ENCODE measurements around the gene IL17RE.
A peak's percentile ranks its signal among the peaks of the same experiment; 100 is the strongest.
"Not testable (repeated sequence)": the region's sequence is repeated elsewhere in the genome, so short reads cannot be mapped to it uniquely, and the experiment has no call there.

IL17RE gene

GRCh38 chr3:9918261-9919038, 15.8 kb downstream of the IL17RE start:
- Histone ChIP-seq H3K36me3 (ENCODE audit: insufficient read depth, low read length) (no peaks in the 10 kb centered on the region), H3K9me3 (ENCODE audit: control insufficient read depth, insufficient read depth, low read length) (no peaks in the 10 kb centered on the region), H3K4me1 (ENCODE audit: insufficient read depth, low read length) (peaks cover 5% of the 10 kb centered on the region; the same call in 1 of the 2 replicates), H3K9ac (ENCODE audit: low read depth, low read length) (no peak overlapping the region)

- H3K9me3 ChIP-seq (ENCODE audit: control insufficient read depth, insufficient read depth, low read length), result no peaks in the 10 kb centered on the region
- no peaks in the 10 kb centered on the region for H3K4me1 ChIP-seq (ENCODE audit: insufficient read depth, low read length)
- no peaks in the 10 kb centered on the region for H3K36me3 ChIP-seq (ENCODE audit: insufficient read depth, low read length)
- no peak overlapping the region for H3K9ac ChIP-seq (ENCODE audit: low read depth, low read length)
Observed at GRCh38 chr3:9928158-9928557, 25.5 kb downstream of the IL17RE start.

GRCh38 chr3:9930804-9931418, 28.3 kb downstream of the IL17RE start:
- Histone ChIP-seq H3K9me3 (ENCODE audit: control insufficient read depth, insufficient read depth, low read length) (no peaks in the 10 kb centered on the region), H3K36me3 (ENCODE audit: insufficient read depth, low read length) (no peaks in the 10 kb centered on the region), H3K9ac (ENCODE audit: low read depth, low read length) (no peak overlapping the region), H3K4me1 (ENCODE audit: insufficient read depth, low read length) (no peaks in the 10 kb centered on the region)

GRCh38 chr3:9932535-9932842, 29.8 kb downstream of the IL17RE start:
- Histone ChIP-seq H3K4me1 (ENCODE audit: insufficient read depth, low read length) (no peaks in the 10 kb centered on the region), H3K9me3 (ENCODE audit: control insufficient read depth, insufficient read depth, low read length) (no peaks in the 10 kb centered on the region), H3K36me3 (ENCODE audit: insufficient read depth, low read length) (no peaks in the 10 kb centered on the region), H3K9ac (ENCODE audit: low read depth, low read length) (peak overlapping the region; percentile 99)

- Histone ChIP-seq H3K9ac (ENCODE audit: low read depth, low read length) (peak overlapping the region; percentile 99), H3K36me3 (ENCODE audit: insufficient read depth, low read length) (no peaks in the 10 kb centered on the region), H3K4me1 (ENCODE audit: insufficient read depth, low read length) (no peaks in the 10 kb centered on the region), H3K9me3 (ENCODE audit: control insufficient read depth, insufficient read depth, low read length) (no peaks in the 10 kb centered on the region)
Observed at GRCh38 chr3:9932843-9933560, 30.4 kb downstream of the IL17RE start.

GRCh38 chr3:9933561-9934234, 31.1 kb downstream of the IL17RE start, which contains the start of gene CRELD1:
CRELD1 (plus strand) TSS chr3:9933834; CDS start chr3:9934439, 605 bp downstream.
- Histone ChIP-seq H3K9me3 (ENCODE audit: control insufficient read depth, insufficient read depth, low read length) (no peaks in the 10 kb centered on the region), H3K36me3 (ENCODE audit: insufficient read depth, low read length) (no peaks in the 10 kb centered on the region), H3K9ac (ENCODE audit: low read depth, low read length) (peak within 1 kb of the TSS; percentile 99), H3K4me1 (ENCODE audit: insufficient read depth, low read length) (no peaks in the 10 kb centered on the region)

GRCh38 chr3:9934235-9934621, 31.6 kb downstream of the IL17RE start:
- no peaks in the 10 kb centered on the region for H3K9me3 ChIP-seq (ENCODE audit: control insufficient read depth, insufficient read depth, low read length)
- no peaks in the 10 kb centered on the region for H3K36me3 ChIP-seq (ENCODE audit: insufficient read depth, low read length)
- no peaks in the 10 kb centered on the region for H3K4me1 ChIP-seq (ENCODE audit: insufficient read depth, low read length)
- peak overlapping the region; percentile 99 for H3K9ac ChIP-seq (ENCODE audit: low read depth, low read length)

GRCh38 chr3:9934993-9935392, 32.3 kb downstream of the IL17RE start:
- Histone ChIP-seq H3K4me1 (ENCODE audit: insufficient read depth, low read length) (no peaks in the 10 kb centered on the region), H3K36me3 (ENCODE audit: insufficient read depth, low read length) (no peaks in the 10 kb centered on the region), H3K9me3 (ENCODE audit: control insufficient read depth, insufficient read depth, low read length) (no peaks in the 10 kb centered on the region), H3K9ac (ENCODE audit: low read depth, low read length) (no peak overlapping the region)

- no peaks in the 10 kb centered on the region for H3K36me3 ChIP-seq (ENCODE audit: insufficient read depth, low read length)
- no peak overlapping the region for H3K9ac ChIP-seq (ENCODE audit: low read depth, low read length)
- no peaks in the 10 kb centered on the region for H3K9me3 ChIP-seq (ENCODE audit: control insufficient read depth, insufficient read depth, low read length)
- no peaks in the 10 kb centered on the region for H3K4me1 ChIP-seq (ENCODE audit: insufficient read depth, low read length)
Observed at GRCh38 chr3:9935966-9936510, 33.4 kb downstream of the IL17RE start.

- H3K9ac ChIP-seq (ENCODE audit: low read depth, low read length), result no peak overlapping the region
- H3K9me3 ChIP-seq (ENCODE audit: control insufficient read depth, insufficient read depth, low read length), result no peaks in the 10 kb centered on the region
- no peaks in the 10 kb centered on the region for H3K36me3 ChIP-seq (ENCODE audit: insufficient read depth, low read length)
Observed at GRCh38 chr3:9937486-9938238, 35.0 kb downstream of the IL17RE start.

GRCh38 chr3:9938966-9939365, 36.3 kb downstream of the IL17RE start:
- no peaks in the 10 kb centered on the region for H3K36me3 ChIP-seq (ENCODE audit: insufficient read depth, low read length)
- no peaks in the 10 kb centered on the region for H3K9me3 ChIP-seq (ENCODE audit: control insufficient read depth, insufficient read depth, low read length)
- no peak overlapping the region for H3K9ac ChIP-seq (ENCODE audit: low read depth, low read length)
- no peaks in the 10 kb centered on the region for H3K4me1 ChIP-seq (ENCODE audit: insufficient read depth, low read length)

More at GRCh38 chr3:9937486-9938238, 35.0 kb downstream of the IL17RE start:
- no peaks in the 10 kb centered on the region for H3K4me1 ChIP-seq (ENCODE audit: insufficient read depth, low read length)

- not testable (repeated sequence) for H3K9ac ChIP-seq (ENCODE audit: low read depth, low read length); H3K9me3 ChIP-seq (ENCODE audit: control insufficient read depth, insufficient read depth, low read length); H3K36me3 ChIP-seq (ENCODE audit: insufficient read depth, low read length); H3K4me1 ChIP-seq (ENCODE audit: insufficient read depth, low read length)
Observed at GRCh38 chr3:9939906-9940305, 37.3 kb downstream of the IL17RE start.

GRCh38 chr3:9940746-9941145, 38.1 kb downstream of the IL17RE start:
- H3K4me1 ChIP-seq (ENCODE audit: insufficient read depth, low read length), result no peaks in the 10 kb centered on the region
- H3K36me3 ChIP-seq (ENCODE audit: insufficient read depth, low read length), result no peaks in the 10 kb centered on the region
- H3K9ac ChIP-seq (ENCODE audit: low read depth, low read length), result no peak overlapping the region
- H3K9me3 ChIP-seq (ENCODE audit: control insufficient read depth, insufficient read depth, low read length), result no peaks in the 10 kb centered on the region

- Histone ChIP-seq H3K36me3 (ENCODE audit: insufficient read depth, low read length) (no peaks in the 10 kb centered on the region), H3K9ac (ENCODE audit: low read depth, low read length) (no peak overlapping the region), H3K4me1 (ENCODE audit: insufficient read depth, low read length) (no peaks in the 10 kb centered on the region), H3K9me3 (ENCODE audit: control insufficient read depth, insufficient read depth, low read length) (no peaks in the 10 kb centered on the region)
Observed at GRCh38 chr3:9942164-9942563, 39.5 kb downstream of the IL17RE start.

All from ES-I3 (cell line).